Ishikawa (cell line): ENCODE measurements around the gene LRBA.

ENCODE experiments used
- CEBPB ChIP-seq: IDR thresholded peaks from 2 replicates; pipeline ENCODE4 v1.6.1; 2012
- EGR1 ChIP-seq: IDR thresholded peaks from 2 replicates; pipeline ENCODE4 v1.6.1; 2012
- EP300 ChIP-seq: IDR thresholded peaks from 2 replicates; pipeline ENCODE4 v1.6.1; 2012; ENCODE audit warnings: borderline replicate concordance
- TAF1 ChIP-seq: IDR thresholded peaks from 2 replicates; pipeline ENCODE4 v1.6.1; 2012; ENCODE audit warnings: low read depth, mild to moderate bottlenecking
- USF1 ChIP-seq: IDR thresholded peaks from 2 replicates; pipeline ENCODE4 v1.6.1; 2012
- ZBTB7A ChIP-seq: IDR thresholded peaks from 2 replicates; pipeline ENCODE4 v1.6.1; 2012; ENCODE audit warnings: low read depth
- TF ChIP-seq, protein P1 (sequence below): IDR thresholded peaks from 2 replicates; pipeline ENCODE4 v1.6.1; 2012; ENCODE audit warnings: low read depth, mild to moderate bottlenecking

GRCh38 chr4:150381609-150382008 is 633.5 kb downstream of the LRBA start:
- TF ChIP-seq EP300, result no peak
- no peak for TF ChIP-seq USF1
- no peak for TF ChIP-seq ZBTB7A
- TF ChIP-seq, protein P1, sequence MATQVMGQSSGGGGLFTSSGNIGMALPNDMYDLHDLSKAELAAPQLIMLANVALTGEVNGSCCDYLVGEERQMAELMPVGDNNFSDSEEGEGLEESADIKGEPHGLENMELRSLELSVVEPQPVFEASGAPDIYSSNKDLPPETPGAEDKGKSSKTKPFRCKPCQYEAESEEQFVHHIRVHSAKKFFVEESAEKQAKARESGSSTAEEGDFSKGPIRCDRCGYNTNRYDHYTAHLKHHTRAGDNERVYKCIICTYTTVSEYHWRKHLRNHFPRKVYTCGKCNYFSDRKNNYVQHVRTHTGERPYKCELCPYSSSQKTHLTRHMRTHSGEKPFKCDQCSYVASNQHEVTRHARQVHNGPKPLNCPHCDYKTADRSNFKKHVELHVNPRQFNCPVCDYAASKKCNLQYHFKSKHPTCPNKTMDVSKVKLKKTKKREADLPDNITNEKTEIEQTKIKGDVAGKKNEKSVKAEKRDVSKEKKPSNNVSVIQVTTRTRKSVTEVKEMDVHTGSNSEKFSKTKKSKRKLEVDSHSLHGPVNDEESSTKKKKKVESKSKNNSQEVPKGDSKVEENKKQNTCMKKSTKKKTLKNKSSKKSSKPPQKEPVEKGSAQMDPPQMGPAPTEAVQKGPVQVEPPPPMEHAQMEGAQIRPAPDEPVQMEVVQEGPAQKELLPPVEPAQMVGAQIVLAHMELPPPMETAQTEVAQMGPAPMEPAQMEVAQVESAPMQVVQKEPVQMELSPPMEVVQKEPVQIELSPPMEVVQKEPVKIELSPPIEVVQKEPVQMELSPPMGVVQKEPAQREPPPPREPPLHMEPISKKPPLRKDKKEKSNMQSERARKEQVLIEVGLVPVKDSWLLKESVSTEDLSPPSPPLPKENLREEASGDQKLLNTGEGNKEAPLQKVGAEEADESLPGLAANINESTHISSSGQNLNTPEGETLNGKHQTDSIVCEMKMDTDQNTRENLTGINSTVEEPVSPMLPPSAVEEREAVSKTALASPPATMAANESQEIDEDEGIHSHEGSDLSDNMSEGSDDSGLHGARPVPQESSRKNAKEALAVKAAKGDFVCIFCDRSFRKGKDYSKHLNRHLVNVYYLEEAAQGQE, result no peak
- TF ChIP-seq TAF1, result no peak
- no peak for TF ChIP-seq EGR1
- no peak for TF ChIP-seq CEBPB
